Measurements from ENCODE around the gene TGIF1. TPM values are rescaled to one million over a fixed set of nuclear protein-coding genes. Genes with fewer than 3 reads are reported as not detected.

The TGIF1 gene
- total RNA-seq, 2 donors from 2014 or later, result 17.1 to 23.1 TPM

DNA sequence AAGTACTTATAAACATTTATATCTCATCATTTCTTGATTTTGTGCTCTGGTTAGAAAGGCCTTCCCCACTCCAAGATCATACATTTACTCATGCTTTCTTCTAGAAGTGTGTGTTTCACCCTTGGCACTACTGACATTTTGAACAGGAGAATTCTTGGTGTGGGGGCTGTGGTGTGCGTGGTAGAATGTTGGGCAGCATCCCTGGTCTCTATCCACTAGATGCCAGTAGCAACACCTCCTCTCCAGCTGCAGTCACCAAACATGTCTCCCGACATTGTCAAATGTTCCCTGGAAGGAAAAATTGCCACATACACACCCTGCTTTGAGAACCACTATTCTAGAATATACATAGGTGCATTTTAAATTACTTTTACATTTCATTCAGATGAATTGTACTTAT is 8.7 kb upstream of the TGIF1 start:
- peak in 3 of 4 donors; percentile 36 to 49 (median 49) for DNase-seq
- H3K27ac ChIP-seq, result no peak overlapping the region
- intact Hi-C loops (cut with DNase I), result no loop called here

DNA sequence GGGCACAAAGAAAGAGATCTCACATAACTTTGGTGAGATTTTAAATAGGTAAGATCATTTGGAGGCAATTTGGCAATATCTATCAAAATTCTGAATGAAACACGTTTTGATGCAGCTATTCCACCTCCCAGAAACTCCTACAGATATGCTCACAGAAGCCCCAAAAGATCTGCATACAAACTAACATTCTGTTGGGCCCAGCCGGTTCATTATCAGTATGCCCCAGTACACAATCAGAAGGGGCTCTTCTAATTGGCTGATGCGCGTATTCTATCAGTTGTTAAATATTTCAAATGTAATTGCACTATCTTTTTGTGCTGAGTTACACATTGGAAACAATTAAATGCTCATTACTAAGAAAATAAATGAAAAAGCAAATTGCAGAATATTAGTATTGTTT is 7.1 kb upstream of the TGIF1 start:
- Histone ChIP-seq H3K27me3 (no peaks in the 10 kb centered on the region), H3K27ac (no peak overlapping the region), H3K4me1 (peaks cover 19% of the 10 kb centered on the region), H3K9me3 (no peaks in the 10 kb centered on the region), H3K36me3 (replicated peaks in 1 of 2; ENCODE audit: insufficient read depth in 1 of 2, low read depth in 2 of 2) (no peaks in the 10 kb centered on the region), H3K4me3 (no peak overlapping the region)
- DNase-seq (no peak), ATAC-seq (no peak)
- 52 to 62% methylated on average over 4 of the region's 4 CpGs for WGBS, 2 donors
- TF ChIP-seq, protein P1, sequence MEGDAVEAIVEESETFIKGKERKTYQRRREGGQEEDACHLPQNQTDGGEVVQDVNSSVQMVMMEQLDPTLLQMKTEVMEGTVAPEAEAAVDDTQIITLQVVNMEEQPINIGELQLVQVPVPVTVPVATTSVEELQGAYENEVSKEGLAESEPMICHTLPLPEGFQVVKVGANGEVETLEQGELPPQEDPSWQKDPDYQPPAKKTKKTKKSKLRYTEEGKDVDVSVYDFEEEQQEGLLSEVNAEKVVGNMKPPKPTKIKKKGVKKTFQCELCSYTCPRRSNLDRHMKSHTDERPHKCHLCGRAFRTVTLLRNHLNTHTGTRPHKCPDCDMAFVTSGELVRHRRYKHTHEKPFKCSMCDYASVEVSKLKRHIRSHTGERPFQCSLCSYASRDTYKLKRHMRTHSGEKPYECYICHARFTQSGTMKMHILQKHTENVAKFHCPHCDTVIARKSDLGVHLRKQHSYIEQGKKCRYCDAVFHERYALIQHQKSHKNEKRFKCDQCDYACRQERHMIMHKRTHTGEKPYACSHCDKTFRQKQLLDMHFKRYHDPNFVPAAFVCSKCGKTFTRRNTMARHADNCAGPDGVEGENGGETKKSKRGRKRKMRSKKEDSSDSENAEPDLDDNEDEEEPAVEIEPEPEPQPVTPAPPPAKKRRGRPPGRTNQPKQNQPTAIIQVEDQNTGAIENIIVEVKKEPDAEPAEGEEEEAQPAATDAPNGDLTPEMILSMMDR (IDR thresholded peaks at IDR 0.05), result no peak
- TF ChIP-seq POLR2A (IDR thresholded peaks at IDR 0.05), result no peak
- intact Hi-C loops (cut with DNase I), result no loop called here

More for the DNA sequence above, 8.7 kb upstream of the TGIF1 start:
- no peaks in the 10 kb centered on the region for H3K36me3 ChIP-seq (replicated peaks in 1 of 2; ENCODE audit: insufficient read depth in 1 of 2, low read depth in 2 of 2)
- ATAC-seq, result peak; percentile 62
- no peaks in the 10 kb centered on the region for H3K9me3 ChIP-seq
- H3K27me3 ChIP-seq, result no peaks in the 10 kb centered on the region
- WGBS, 2 donors, result 13 to 16% methylated on average over 2 of the region's 2 CpGs
- H3K4me1 ChIP-seq, result peaks cover 4% of the 10 kb centered on the region
- TF ChIP-seq POLR2A (IDR thresholded peaks at IDR 0.05), result no peak
- TF ChIP-seq, protein P1 (IDR thresholded peaks at IDR 0.05), result peak in 5 of 7 experiments; percentile 25 to 53 (median 42)
- no peak overlapping the region for H3K4me3 ChIP-seq

DNA sequence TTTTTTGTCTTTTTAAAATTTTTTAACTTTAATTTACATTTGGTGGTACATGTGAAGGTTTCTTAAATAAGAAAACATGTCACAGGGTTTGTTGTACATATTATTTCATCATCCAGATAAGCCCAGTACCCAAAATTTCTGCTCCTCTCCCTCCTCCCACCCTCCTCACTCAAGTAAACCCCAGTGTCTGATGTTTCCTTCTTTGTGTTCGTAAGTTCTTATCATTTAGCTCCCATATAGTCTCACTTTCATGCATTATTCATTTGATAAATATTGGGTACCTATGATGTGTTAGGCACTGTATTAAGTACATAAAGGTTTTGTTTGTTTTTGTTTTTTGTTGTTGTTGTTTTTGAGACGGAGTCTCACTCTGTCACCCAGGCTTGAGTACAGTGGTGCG is 5.7 kb upstream of the TGIF1 start:
- no peak overlapping the region for H3K4me3 ChIP-seq
- no peak for ATAC-seq
- no peak for DNase-seq
- H3K27ac ChIP-seq, result no peak overlapping the region
- TF ChIP-seq, protein P1 (IDR thresholded peaks at IDR 0.05), result no peak
- TF ChIP-seq POLR2A (IDR thresholded peaks at IDR 0.05), result no peak
- intact Hi-C loops (cut with DNase I), result no loop called here
- H3K27me3 ChIP-seq, result no peaks in the 10 kb centered on the region
- H3K4me1 ChIP-seq, result peaks cover 19% of the 10 kb centered on the region
- 92% methylated on average over 3 of the region's 3 CpGs for WGBS, 2 donors
- H3K36me3 ChIP-seq (replicated peaks in 1 of 2; ENCODE audit: insufficient read depth in 1 of 2, low read depth in 2 of 2), result no peaks in the 10 kb centered on the region
- no peaks in the 10 kb centered on the region for H3K9me3 ChIP-seq

DNA sequence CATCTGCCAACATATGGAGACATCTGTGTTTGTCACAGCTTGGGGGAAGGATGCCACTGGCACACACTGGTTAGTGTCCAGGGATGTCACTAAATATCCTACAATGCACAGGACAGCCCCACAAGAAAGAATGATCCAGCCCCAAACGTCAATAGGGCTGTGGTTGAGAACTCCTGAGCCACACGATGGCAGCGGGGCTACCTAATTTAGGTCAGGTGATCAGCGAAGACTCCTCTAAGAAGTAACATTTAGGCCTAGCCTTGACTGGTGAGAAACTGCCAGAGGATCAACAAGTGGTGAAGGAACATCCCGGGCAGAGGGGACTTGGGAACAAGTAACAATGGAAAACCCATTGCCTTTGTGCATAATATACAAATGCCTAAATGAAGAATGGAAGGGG is 5.0 kb upstream of the TGIF1 start:
- Histone ChIP-seq H3K4me3 (no peak overlapping the region), H3K27ac (no peak overlapping the region), H3K4me1 (peaks cover 19% of the 10 kb centered on the region), H3K27me3 (no peaks in the 10 kb centered on the region), H3K9me3 (no peaks in the 10 kb centered on the region), H3K36me3 (replicated peaks in 1 of 2; ENCODE audit: insufficient read depth in 1 of 2, low read depth in 2 of 2) (no peaks in the 10 kb centered on the region)
- ATAC-seq, result no peak
- intact Hi-C loops (cut with DNase I), result no loop called here
- TF ChIP-seq POLR2A (IDR thresholded peaks at IDR 0.05), result no peak
- TF ChIP-seq, protein P1 (IDR thresholded peaks at IDR 0.05), result no peak
- DNase-seq, result no peak
- 83 to 86% methylated on average over 5 of the region's 5 CpGs for whole genome bisulfite sequencing, 2 donors

Data from body of pancreas (tissue), 4 donors.